ENCODE data around the gene SLC6A3. TPM values are rescaled to one million over a fixed set of nuclear protein-coding genes. Genes with fewer than 3 reads are reported as not detected.

SLC6A3 gene
- total and polyA plus RNA-seq, 2 of the 13 experiments (the other 11 are each of a cell fraction or from before 2014, with no cell fraction given): 0.01 TPM; not detected in 1

DNA sequence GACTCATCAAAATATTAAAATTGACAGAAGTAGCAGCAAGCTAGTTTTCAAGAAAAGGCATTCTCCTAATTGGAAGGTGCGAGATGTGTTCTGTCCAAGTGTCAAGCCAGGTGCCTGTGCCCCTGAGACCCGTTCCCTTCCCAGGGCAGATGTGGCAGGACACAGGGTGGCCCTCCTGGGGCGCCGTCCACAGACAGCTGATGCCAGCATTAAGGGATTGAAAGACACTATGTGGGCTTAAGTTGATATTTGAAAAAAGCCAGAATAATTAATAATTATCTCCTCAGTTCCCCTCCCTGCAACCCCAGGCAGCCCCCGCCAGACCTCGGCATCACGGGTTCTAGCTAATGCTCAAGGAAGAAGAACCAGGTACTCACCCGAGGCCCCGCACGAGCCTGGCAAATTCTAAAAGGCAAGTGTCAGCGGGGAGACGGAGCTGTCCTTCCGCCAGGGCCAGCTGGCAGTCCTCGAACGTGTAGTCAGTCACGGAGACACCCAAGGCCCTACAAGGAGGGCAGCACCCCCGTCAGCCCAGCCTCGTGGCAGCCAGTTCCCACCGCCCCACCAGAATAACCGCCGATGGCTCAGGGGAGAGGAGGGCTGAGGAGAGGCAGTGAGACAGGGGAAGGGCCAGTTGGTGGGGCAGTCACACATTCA is 29.1 kb upstream of the SLC6A3 start:
- ChIA-PET CTCF (ENCODE audit: low intra/inter-chr PET ratio, low total read pairs) (no interaction called here), POLR2A (no interaction called here)
- peaks cover 5% of the 10 kb centered on the region; the same call in 1 of the 2 replicates for H4K20me1 ChIP-seq (ENCODE audit: insufficient read depth, low read length)
- in situ Hi-C loops (cut with HindIII; ENCODE audit: extremely low pct_ligation_motif_present, low pct_unique_long_range_greater_than_20kb) (no loop called here), intact Hi-C loops (cut with micrococcal nuclease; ENCODE audit: unreplicated experiment) (no loop called here)
- FAIRE-seq (no peak), DNase-seq (ENCODE audit: low spot score) (no peak), ATAC-seq (no peak)
- H3K4me1 ChIP-seq (ENCODE audit: insufficient read depth, low read length): peaks cover 29% of the 10 kb centered on the region
- H3K9ac ChIP-seq (ENCODE audit: insufficient read depth, low read depth, low read length): no peak overlapping the region
- no peaks in the 10 kb centered on the region for H3K9me3 ChIP-seq (ENCODE audit: low read length)
- no peak overlapping the region for H3K4me3 ChIP-seq (replicated peaks in 1 of 3; ENCODE audit: insufficient read depth in 1 of 3, low read depth in 2 of 3, low read length in 3 of 3)
- BruUV-seq (replicated peaks): no TSS peak
- peaks cover 21 to 65% of the 10 kb centered on the region in 2 experiments for H3K36me3 ChIP-seq (replicated peaks in 1 of 2; ENCODE audit: control insufficient read depth in 1 of 2, insufficient read depth in 2 of 2, low read length in 2 of 2)
- 96% methylated on average over 15 of the region's 21 CpGs for WGBS (ENCODE audit: low lambda C conversion rate)
- H3K27me3 ChIP-seq (ENCODE audit: control insufficient read depth in 1 of 2, insufficient read depth in 2 of 2, low read length in 2 of 2): no peaks in the 10 kb centered on the region
- H2AFZ ChIP-seq (ENCODE audit: low read length): no peak overlapping the region
- no peak overlapping the region for H3K4me2 ChIP-seq (ENCODE audit: low read depth, low read length)
- no peaks in the 10 kb centered on the region for H3K79me2 ChIP-seq (ENCODE audit: insufficient read depth, low read length)
- TF ChIP-seq ZNF362 (CRISPR knock-in tag; IDR thresholded peaks at IDR 0.05; ENCODE audit: borderline replicate concordance) (no peak), CEBPZ (IDR thresholded peaks at IDR 0.05; ENCODE audit: low read length) (no peak), NFE2L1 (CRISPR knock-in tag; IDR thresholded peaks at IDR 0.05; ENCODE audit: borderline replicate concordance) (no peak), ARHGAP35 (CRISPR knock-in tag; IDR thresholded peaks at IDR 0.05; ENCODE audit: borderline replicate concordance) (no peak)
- H3K27ac ChIP-seq (ENCODE audit: extremely low read length, insufficient read depth, low read length): no peak overlapping the region
